T-helper 2 cell (primary cell): ENCODE data around the gene JAG2.

ENCODE experiments used
- DNase-seq, 5 experiments: peaks; one replicate each; pipeline versions ENCODE4 v3.0.0 to v3.0.0-alpha.2; 2012 to 2022

Gene JAG2

GRCh38 chr14:105108516-105108864 lies 60.1 kb downstream of the JAG2 start:
- DNase-seq, result no peak

DNA sequence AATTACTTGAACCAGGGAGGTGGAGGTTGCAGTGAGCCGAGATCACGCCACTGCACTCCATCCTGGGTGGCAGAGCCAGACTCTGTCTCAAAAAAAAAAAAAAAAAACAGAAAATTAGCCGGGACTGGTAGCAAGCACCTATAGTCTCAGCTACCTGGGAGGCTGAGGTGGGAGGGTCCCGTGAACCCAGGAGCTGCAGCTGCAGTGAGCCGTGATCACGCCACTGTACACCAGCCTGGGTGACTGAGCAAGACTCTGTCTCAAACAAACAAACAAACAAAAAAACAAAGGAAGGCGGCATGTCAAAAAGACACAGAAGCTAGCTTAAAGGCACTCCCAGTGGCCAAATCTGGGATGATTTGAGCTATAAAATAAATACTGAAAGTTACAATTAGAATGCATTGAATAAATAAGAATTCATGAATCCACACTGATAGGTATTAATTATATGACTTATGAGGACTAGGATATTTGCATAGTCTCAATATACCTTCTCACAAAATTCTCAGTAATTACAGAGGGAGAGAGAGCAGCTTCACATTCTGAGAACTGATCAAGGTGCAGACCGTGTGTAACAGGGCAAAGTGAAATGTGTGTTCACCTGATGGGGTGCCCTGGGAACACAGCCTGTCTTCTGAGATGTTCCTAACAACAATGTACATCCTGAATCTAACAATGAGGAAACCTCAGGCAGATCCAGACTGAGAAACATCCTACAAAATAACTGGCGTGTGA lies 60.6 kb downstream of the JAG2 start:
- no peak for DNase-seq

GRCh38 chr14:105107351-105107750 lies 61.2 kb downstream of the JAG2 start:
- no peak for DNase-seq

DNA sequence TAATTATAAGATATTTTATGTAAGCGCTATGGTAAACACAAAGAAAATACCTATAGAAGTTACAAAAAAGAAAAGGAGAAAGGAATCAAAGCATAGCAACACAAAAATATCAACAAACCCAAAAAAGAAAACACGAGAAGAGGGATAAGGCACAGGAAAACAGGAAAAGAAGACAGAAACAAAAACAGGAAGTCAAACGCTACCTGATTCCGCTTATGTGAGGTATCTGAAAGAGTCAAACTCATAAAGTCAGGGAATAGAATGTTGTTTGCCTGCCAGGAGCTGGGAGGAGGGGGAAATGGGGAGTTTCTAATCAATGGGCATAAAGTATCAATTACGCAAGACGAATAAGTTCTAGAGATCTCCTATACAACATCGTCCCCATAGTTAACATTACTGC lies 63.4 kb downstream of the JAG2 start:
- DNase-seq, result no peak

GRCh38 chr14:105102893-105103292 lies 65.7 kb downstream of the JAG2 start:
- no peak for DNase-seq

DNA sequence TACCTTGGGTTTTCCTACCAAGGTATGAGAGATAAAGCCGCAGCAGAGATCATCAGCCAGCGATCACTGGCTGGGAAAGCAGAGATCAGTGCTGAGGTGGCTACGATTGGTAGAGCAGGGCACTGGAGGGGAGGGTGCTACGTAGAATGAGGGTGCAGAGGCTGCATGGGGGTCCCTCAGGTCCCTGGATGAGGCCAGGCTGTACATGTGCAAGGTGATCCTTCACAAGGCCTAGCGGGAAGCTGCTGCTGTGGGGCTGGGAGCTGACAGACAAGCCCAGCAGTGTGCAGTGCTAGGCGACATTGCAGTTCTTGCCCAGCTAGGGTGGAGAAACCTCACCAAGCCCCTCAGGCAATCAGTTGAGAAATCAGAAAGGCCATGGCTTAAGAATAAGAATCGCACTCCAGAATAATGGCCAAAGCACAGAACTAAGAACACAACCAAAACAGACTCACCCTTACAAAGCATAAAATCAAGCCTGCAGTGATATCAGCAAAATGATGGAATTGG lies 66.2 kb downstream of the JAG2 start:
- no peak for DNase-seq

DNA sequence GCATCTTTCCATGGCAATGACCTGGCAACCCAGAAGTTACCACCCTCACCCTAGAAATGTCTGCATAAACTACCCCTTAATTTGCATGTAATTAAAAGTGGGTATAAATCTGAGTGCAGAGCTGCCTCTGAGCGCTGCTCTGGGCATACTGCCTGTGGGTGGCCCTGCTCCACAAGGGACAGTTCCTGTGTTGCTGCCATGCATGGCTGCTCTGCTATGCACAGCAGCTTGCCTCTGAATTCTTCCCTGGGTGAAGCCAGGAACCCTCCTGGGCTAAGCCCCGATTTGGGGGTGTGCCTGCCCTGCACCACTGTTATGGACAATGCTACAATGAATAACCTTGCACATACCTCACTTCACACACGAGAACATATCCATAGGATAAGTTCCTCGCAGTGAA lies 67.7 kb downstream of the JAG2 start:
- no peak for DNase-seq

DNA sequence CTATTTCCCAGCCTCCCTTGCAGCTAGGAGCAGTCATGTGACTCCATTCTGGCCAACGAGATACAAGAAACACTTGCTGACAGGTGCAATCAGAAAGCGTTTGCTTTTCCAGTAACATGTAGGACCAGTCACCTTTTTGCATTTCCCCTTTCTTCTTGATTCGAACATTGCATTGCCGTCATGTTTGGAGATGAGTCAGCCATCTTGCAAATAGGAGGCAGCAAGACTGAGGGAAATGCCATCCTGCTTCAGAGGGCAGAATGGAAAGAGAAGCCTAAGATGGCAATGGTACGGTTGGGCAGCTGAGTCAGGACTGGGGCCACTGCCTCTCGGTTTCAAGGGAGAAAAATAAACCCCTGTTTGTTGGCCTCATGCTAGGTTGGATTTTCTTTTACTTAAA lies 68.8 kb downstream of the JAG2 start:
- no peak for DNase-seq

GRCh38 chr14:105098316-105098715 lies 70.3 kb downstream of the JAG2 start:
- DNase-seq, result no peak

- no peak for DNase-seq
These were observed 70.8 kb downstream of the JAG2 start for GRCh38 chr14:105097794-105098127.

DNA sequence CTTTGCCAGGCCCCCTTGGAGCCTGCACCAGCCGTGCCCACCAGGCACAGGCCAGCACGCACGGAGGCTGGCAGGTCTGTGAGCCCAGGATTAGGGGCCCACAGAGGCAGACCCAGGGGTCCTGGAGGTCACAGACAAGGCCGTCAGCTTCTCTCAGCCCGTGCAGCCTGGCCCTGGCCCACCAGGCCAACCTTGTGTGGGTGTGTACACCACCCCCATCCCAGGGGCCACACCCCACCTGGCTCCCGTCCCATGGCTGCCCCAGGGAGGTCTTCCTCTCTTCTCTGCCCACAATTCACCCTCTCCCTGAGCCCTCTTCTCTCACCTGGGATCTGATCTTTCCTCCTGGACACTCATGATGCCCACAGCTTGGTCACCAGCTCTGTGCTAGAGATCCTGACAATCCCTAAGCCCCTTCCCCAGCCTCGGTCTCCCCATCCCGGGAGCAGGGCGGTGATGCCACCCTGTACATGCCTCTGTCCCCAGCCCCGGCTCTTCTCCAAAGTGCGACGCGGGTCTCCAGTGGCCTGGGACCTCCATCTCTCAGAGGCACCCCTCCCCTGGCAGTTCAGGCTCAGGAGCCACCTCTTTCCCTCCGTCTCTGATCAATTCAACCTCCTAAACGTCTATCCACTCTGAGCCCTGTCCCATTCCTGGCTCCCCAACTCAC lies 72.2 kb downstream of the JAG2 start:
- DNase-seq, result no peak

- DNase-seq, result no peak
These were observed 73.3 kb downstream of the JAG2 start for GRCh38 chr14:105095236-105095805.

DNA sequence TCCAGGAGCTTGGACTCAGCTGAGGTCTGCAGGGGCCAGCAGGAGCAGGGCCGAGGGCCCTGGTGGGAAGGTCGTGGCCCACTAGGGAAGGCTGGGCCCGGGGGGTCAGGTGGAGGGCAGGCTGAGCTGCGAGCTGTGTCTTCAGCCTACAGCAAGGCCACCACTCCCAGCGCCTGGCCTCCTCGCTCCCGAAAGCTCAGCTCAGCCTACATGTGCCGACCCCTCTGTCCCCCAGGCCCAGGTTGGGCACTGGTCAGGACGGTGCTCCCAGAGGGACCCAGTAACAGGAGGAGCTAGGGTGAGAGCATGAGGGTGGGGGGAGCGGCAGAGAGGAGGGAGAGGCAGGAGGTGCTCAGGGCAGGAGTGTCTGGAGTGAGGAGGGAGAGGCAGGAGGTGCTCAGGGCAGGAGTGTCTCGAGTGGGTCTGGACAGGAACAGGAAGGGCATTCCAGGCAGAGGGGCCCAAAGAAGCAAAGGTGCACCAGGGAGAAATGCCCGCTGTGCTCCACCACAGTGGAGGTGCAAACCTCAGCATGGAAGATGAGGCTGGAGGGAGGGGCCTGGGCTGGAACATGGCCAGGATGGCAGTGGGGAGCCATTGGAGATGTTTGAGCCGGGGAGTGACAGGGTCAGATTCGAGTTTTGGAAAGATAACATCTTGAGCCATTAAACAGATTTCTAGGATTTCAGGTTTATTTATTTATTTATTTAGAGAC lies 74.2 kb downstream of the JAG2 start:
- DNase-seq, result no peak

DNA sequence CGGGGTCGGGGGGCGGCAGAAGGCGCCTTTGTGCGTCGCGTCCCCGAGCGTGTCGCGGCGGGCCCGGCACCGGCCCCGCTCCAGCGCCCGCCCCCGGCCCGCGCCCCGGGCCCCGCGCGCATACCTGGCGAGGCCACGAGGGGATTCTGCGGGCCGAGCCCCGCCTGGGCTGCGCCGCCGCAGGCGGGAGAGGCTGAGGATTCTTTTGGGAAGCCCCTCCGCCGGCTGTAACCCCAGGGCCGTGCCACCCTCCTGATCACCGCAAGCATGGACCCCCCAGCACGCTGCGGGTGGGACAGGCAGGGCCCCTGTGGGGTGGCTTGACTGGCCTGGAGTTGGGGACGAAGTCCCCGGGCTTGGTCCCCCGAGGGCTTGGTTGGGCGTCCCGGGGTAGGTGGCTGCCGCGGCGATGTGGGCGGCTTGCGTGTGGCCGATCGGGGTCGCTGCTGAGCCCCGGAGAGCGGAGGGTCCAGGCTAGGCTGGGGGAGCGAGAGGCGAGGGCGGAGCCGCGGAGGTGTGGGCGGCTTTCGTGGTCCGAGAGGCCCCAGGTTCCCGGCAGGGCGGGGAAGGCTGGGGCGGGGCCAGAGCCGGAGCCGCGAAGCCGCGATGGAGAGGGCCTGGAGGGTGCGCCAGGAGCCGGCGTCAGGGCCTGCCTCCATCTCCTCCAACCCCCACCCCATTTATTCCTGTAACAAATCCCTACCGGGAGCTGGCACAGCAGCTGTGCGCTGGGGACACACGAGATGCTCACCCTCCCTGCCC lies 75.0 kb downstream of the JAG2 start:
- peak in 4 of 5 experiments; percentile 41 to 64 (median 60) for DNase-seq

GRCh38 chr14:105093038-105093430 lies 75.5 kb downstream of the JAG2 start:
- peak; percentile 31 to 72 (median 48) for DNase-seq

GRCh38 chr14:105092171-105093037 lies 76.2 kb downstream of the JAG2 start:
- no peak for DNase-seq

- DNase-seq, result no peak
These were observed 76.9 kb downstream of the JAG2 start for GRCh38 chr14:105091517-105092170.

- DNase-seq, result no peak
These were observed 77.5 kb downstream of the JAG2 start for GRCh38 chr14:105091054-105091516.
